GM21390 (cell line): Measurements from ENCODE around the gene GRID1.

Experiments
- ATAC-seq: cut with Tn5 transposase; IDR thresholded peaks from one replicate; pipeline ENCODE4 v1.9.1; 2021; ENCODE audit not compliant: unreplicated experiment

The GRID1 gene

DNA sequence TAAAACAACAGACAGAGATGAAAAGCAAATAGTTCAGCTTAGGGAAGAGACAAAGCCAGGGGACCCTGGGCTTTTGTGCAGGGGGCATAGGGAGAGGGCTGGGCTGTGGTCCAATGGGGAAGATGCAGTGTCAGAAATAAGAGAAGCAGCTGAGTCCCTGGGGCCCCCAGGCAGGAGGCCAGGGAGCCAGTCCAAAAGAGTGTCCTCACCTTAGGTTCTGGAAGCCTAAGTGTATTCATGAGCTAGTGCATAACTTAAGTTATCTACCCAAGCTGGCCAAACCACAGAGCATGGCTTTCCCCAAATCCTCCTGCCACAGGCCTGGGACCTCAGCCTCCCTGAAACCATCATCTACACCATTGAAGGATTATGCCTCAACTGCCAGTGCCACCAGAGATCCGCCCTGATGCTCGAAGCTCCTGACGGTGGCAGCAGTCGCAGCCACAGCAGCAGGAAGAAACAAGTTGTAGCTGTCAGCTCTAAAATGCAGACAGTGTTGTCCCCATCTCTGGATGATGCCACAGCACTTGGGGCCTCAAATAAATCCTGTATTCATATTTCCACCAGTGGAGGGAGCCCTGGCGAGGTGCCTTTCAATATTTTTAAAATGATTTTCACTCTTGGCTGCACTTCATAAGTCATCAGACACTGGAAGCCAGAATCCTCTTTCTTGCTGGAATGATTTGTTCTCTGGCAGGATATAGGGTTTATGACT is 574.6 kb downstream of the GRID1 start:
- ATAC-seq, result no peak

DNA sequence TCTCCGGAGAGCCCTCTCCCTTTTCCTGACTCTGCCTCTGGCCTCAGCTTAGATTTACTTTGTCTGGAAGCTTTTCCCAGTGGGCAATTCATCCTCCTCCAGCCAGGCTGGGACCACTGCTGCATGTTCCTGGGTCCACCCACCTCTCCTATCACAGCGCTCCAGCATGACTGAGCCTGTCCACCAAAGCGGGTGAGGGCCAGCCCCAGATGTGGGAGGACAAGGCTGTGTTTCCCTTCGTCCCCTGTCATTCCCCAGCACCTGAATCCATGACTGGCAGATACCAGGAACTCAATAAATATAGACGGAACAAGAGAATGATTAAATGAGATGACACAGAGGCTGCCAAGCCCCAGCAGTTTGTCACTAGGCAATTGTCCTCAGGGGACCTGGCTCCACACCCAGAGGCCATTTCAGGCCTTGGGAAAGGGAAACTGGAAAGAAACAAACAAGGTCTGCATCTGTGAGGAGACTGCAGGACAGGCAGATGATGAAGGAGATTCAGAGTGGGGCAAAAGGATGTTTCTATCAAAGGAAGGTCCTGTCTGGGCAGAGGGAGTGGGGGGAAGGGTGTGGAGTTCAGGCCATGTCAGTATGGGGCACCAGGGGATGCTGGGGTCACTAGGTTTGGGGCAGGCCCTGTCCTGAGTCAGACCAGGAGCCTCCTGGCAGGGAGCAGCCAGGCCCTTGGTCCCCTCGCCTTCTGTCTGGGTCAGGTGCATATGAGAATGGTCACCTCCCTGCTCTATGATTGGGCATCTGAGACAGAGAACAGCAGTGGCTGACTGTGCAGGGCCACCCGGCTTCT is 576.4 kb downstream of the GRID1 start:
- ATAC-seq, result no peak

DNA sequence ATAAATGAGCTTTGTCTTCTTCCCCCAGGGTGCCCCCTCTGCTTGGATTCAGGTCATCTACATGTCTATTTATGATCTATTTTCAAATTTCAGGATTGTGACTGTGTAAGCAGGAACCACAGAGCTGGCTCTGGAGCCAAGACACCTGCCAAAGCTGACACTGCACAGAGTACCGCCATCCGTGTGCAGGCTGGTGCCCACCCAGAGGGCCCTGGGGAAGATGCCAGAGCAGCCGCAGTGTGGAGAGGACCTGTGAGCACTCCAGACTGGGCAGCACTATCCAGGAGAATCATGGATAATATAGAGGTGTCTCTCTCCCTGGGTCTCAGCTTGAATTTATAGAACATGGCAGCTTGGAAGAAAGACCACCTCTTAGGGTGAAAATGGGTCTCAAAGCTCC is 577.5 kb downstream of the GRID1 start:
- no peak for ATAC-seq

DNA sequence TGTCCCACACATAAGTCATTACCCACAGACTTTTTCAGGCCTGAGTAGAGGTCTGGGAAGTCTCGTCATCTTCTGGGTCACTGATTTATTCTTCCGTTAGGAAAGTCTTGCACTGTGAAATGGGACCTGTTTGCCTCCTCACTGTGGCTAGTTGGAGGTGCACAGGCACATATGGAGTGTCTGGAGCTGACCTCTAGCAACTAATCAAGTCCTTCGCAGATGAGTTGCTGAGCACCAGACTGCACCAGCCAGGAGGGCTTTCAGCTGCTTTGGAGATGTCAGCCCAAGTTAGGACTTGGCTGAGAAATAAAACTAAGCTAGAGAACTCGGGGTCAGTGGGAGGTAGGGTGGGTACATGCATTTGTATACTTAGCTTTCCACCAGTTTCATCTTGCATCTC is 578.0 kb downstream of the GRID1 start:
- no peak for ATAC-seq

DNA sequence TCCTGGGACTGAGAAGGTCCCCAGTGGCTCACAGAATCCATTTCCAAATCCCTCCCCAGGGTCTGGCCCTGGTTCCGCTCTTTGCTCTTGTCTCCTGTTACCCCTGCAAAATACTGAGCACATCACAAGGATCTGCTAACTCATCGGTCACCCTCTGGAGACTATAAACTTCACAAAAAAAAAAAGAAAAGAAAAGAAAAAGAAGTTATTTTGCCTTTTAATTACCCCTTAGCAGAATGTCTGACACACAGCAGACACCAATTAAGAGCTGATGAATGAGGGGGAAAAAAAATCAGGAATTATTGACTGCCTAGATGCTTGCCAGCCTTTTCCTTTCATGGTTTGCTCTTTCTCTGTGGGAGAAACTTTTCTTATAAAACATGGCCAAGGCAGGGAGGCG is 578.7 kb downstream of the GRID1 start:
- no peak for ATAC-seq

- no peak for ATAC-seq
Observed at GRCh38 chr10:85787393-85787792, 579.2 kb downstream of the GRID1 start.

DNA sequence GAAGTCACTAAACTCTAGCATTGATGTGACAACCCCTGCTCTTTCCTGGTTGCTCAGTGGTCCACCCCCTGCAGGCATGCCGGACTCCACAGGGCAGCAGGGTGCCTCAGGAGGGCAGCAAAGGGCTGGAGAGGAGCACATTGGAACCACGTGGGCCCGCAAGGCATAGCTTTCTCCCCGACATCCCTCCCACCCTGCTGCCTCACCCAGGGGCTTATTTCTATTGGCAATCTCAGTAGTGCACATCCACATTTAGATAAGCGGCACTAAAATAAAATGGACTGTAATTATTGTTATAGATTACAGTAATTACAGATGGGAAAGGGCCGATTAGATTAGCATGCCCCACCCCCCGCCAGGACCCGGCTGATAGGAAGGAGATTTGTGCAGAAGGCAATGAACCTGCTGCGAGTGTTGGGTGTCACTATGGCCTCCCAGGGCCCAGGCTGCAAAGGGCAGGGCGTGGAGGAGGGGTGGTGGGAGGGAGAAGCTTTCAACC is 580.1 kb downstream of the GRID1 start:
- ATAC-seq, result no peak

GRCh38 chr10:85784792-85785191 is 581.8 kb downstream of the GRID1 start:
- ATAC-seq, result no peak

DNA sequence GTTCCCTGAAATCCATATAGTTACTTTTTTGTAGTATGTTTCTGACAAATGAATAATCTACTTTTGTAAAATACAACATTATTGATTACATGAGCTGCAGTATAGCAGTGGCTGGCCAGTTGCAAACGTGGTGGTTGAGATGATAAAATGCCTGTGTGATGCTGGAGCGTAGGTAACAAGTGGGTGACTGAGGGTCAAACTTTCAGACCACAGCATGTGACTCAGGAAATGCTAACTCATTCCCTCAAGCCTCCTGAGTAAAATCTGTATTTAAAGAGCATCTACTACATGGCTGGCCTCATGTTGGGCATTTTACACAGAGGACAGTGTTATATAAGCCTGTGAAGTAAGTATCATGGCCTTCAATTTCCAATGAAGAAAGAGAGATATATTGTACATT is 585.2 kb downstream of the GRID1 start:
- ATAC-seq, result no peak

- no peak for ATAC-seq
Observed at GRCh38 chr10:85778074-85778473, 588.5 kb downstream of the GRID1 start.

- no peak for ATAC-seq
Observed at GRCh38 chr10:85767891-85768290, 598.7 kb downstream of the GRID1 start.

- no peak for ATAC-seq
Observed at GRCh38 chr10:85764108-85764507, 602.5 kb downstream of the GRID1 start.

- no peak for ATAC-seq
Observed at GRCh38 chr10:85761906-85762445, 604.6 kb downstream of the GRID1 start.

DNA sequence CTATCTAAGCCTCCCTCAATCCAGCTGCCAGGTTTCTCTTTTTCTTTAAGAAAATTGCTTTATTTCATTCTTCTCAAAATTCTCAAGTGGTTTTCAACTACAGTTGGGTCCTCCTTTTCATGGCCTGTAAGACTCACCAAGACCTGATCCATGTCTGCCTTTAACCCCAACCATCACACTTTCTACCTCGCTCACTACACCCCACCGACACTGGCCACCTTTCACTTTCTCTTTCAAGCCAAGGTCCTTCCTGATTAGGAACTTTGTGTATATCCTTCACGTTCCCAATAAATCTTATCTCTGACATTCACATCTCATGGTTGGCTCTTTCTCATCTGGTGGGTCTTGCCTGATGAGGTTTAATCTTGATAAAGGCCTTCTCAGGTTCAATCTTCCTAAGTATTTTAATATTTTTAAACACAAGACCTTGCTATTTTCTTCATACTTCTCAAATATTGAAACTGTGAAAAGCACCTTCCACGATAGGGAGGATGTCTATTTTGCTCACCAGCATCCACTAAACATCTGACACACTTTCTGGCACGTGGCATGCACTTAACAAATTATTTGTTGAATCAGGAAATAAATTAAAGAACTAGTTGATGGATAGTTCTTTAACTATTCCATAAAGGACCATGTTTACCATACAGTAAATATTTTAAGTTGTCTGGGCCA is 624.8 kb downstream of the GRID1 start:
- peak; percentile 96 for ATAC-seq

DNA sequence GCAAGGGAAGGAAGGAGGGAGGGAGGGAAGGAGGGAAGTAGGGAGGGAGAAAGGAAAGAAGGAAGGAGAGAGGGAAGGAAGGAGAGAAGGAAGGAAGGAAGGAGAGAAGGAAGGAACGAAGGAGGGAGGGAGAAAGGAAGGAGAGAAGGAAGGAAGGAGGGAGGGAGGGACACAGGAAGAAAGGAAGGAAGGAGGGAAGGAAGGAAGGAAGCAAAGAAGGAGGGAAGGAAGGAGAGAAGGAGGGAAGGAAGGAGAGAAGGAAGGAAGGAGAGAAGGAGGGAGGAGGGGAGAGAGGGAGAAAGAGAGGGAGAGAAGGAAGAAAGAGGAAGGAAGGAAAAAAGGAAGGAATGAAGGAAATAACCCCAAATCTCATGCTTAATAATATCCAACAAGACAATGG is 630.6 kb downstream of the GRID1 start:
- ATAC-seq, result no peak

- ATAC-seq, result no peak
Observed at GRCh38 chr10:85734791-85735190, 631.8 kb downstream of the GRID1 start.

DNA sequence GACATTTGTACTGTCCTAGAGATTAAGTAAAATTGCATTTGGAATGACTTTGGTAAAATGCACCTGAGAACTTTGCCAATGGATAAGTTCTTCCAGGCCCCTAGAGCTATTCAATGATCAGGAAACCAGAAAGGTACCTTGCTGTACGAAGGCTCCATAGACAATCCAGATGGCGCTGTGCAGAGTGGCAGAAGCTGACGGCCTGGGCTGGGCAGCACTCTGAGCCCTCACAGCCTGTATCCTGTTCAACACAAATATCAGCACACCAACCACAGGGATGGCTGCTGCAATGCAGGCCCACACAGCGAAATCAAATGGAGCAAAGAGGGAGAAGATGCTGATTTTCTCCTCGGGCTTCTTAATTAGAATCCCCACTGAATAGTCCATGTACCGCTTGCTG is 642.4 kb downstream of the GRID1 start:
- no peak for ATAC-seq

DNA sequence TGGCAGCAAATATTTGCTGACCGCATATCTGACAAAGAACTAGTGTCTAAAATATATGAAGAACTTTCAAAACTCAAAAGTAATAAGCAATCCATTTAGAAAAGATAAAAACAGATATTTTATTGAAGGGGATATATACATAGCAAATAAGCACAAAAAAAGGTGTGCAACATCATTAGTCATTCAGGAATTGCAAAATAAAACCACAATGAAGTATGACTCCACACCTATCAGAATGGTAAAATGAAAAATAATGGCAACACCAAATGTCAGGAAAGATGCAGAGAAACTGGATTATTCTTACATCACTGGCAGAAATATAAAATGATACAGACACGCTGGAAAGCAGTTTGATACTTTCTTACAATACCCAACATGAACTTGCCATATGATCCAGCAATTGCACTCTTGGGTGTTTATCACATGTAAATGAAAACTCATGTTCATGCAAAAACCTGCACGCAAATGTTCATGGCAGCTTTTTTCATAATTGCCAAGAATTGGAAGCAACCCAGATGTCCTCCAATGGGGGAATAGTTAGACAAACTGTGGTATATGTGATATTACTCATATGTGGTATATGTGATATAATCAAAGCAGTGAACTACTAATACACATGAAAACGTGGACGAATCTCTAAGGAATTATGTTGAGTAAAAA is 645.5 kb downstream of the GRID1 start:
- ATAC-seq, result no peak

DNA sequence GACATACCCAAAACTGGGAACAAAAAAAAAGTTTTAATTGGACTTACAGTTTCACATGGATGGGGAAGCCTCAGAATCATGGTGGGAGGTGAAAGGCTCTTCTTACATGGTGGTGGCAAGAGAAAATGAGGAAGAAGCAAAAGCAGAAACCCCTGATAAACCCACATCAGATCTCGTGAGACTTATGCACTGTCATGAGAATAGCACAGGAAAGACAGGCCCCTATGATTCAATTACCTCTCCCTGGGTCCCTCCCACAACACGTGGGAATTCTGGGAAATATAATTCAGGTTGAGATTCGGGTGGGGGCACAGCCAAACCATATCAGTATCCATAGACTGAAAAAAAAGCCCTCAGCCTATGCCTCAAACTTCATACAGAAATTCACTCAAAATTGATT is 647.2 kb downstream of the GRID1 start:
- ATAC-seq, result no peak

- no peak for ATAC-seq
Observed at GRCh38 chr10:85713885-85714284, 652.7 kb downstream of the GRID1 start.

DNA sequence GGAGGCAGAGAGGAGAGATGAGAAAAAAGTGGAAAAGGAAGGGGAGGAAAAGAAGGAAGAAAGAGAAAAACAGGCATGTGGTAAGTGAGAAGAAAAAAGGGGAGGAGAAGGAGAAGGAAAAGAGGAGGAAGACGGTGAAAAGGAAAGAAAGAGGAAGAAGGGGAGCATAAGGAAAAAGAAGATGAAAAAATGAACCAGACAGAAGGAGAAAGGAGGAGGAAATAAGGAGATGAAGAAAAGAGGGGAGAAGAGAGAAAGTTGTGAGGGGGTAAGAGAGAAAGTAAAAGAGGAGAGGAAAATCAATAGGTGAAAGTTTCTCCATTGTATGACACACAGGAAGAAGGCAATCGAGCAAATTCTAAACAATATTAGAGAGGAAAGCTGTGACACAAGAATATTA is 663.8 kb downstream of the GRID1 start:
- no peak for ATAC-seq
